HCT116 (cell line): ENCODE data around the gene MAVS. TPM values are rescaled to one million over a fixed set of nuclear protein-coding genes. Genes with fewer than 3 reads are reported as not detected.

ENCODE experiments used
- ATAC-seq: fragments of 200-7000 bp; cut with Tn5 transposase; 2 replicates; pipeline ENCODE4 v1.9.1; 2020; ENCODE audit warnings: mild to moderate bottlenecking, moderate library complexity
- BruUV-seq: library from RNA; stranded (reverse); fragments of 400-500 nt; replicated peaks from 2 replicates; lab custom pipeline; 2021; lab: Mats Ljungman, UMichigan
- CTCF ChIA-PET: fragments of 300-600 bp; sonication (Branson Sonifier 250); formaldehyde crosslinking; loops from one replicate; lab custom pipeline; 2021; ENCODE audit warnings: antibody characterized with exemption; lab: Charles Lee
- POLR2A ChIA-PET: fragments of 300-600, 350-600 bp; sonication (Branson Sonifier 250); formaldehyde crosslinking; loops from one replicate; lab custom pipeline; 2021; ENCODE audit warnings: antibody characterized with exemption; lab: Charles Lee
- RAD21 ChIA-PET, 2 experiments: fragments of 300-600 bp; sonication (Branson Sonifier 250); formaldehyde crosslinking; loops; one replicate each; lab custom pipeline; 2023; ENCODE audit warnings: low total read pairs in 2 of 2; ENCODE audit not compliant: uncharacterized antibody in 2 of 2, unreplicated experiment in 2 of 2, low non-redundant PET in 1 of 2; lab: Charles Lee
- DNase-seq: peaks from one replicate; pipeline ENCODE4 v3.0.0-alpha.2; 2010; ENCODE audit warnings: low read depth, low spot score
- H2AFZ ChIP-seq: fragments of 200-600 bp; shearing (Covaris generic), sonication (generic); 2 replicates; pipeline ENCODE4 v1.6.1; 2017; ENCODE audit warnings: low read depth, mixed run types, mixed read lengths, antibody characterized with exemption, low read length; ENCODE audit not compliant: poor library complexity, severe bottlenecking
- H3K27ac ChIP-seq: 2 replicates; pipeline ENCODE4 v1.5.1; 2012; ENCODE audit warnings: low read depth, low read length
- H3K27me3 ChIP-seq: fragments of 200-600 bp; sonication (generic); 2 replicates; pipeline ENCODE4 v1.6.1; 2016; ENCODE audit warnings: mixed run types, low read length, mixed read lengths; ENCODE audit not compliant: insufficient read depth
- H3K36me3 ChIP-seq, 2 experiments: fragments of 200-500 bp in 1 of 2; fragments of 200-600 bp in 1 of 2; sonication (Bioruptor generic) in 1 of 2; sonication (generic) in 1 of 2; 2 replicates each; pipeline versions ENCODE4 v1.5.1 to v1.6.1; 2014 to 2016; ENCODE audit warnings: low read length in 2 of 2, inconsistent platforms in 1 of 2, mixed read lengths in 1 of 2, mixed run types in 1 of 2; ENCODE audit not compliant: insufficient read depth in 2 of 2, control insufficient read depth in 1 of 2
- H3K4me1 ChIP-seq, 2 experiments: fragments of 200-600 bp in 1 of 2; sonication (generic) in 1 of 2; 2 replicates each; pipeline versions ENCODE4 v1.5.1 to v1.6.1; 2012 to 2017; ENCODE audit warnings: low read length in 2 of 2, inconsistent platforms in 1 of 2, mild to moderate bottlenecking in 1 of 2, mixed read lengths in 1 of 2, mixed run types in 1 of 2, moderate library complexity in 1 of 2; ENCODE audit not compliant: insufficient read depth in 2 of 2, control insufficient read depth in 1 of 2
- H3K4me2 ChIP-seq: fragments of 200-600 bp; sonication (generic); 2 replicates; pipeline ENCODE4 v1.6.1; 2017; ENCODE audit warnings: mixed run types, low read length, mixed read lengths
- H3K4me3 ChIP-seq, 2 experiments: fragments of 200-600 bp in 1 of 2; sonication (generic) in 1 of 2; replicated peaks in 1 of 2; 2 replicates each; pipeline ENCODE4 v1.5.1; 2011 to 2016; ENCODE audit warnings: low read length in 2 of 2, control low read depth in 1 of 2, low read depth in 1 of 2, mild to moderate bottlenecking in 1 of 2, mixed read lengths in 1 of 2, mixed run types in 1 of 2
- H3K79me2 ChIP-seq: fragments of 200-600 bp; sonication (generic); 2 replicates; pipeline ENCODE4 v1.6.1; 2017; ENCODE audit warnings: mild to moderate bottlenecking, mixed run types, low read length, moderate library complexity, mixed read lengths; ENCODE audit not compliant: insufficient read depth
- H3K9ac ChIP-seq: fragments of 200-600 bp; sonication (generic); 2 replicates; pipeline ENCODE4 v1.6.1; 2016; ENCODE audit warnings: low read length, mixed read lengths
- H3K9me2 ChIP-seq: fragments of 200-600 bp; sonication (generic), shearing (Covaris generic); 2 replicates; pipeline ENCODE4 v1.6.1; 2017; ENCODE audit warnings: mixed run types, mild to moderate bottlenecking, moderate library complexity; ENCODE audit not compliant: insufficient read depth
- H3K9me3 ChIP-seq, 2 experiments: fragments of 200-500 bp in 1 of 2; fragments of 200-600 bp in 1 of 2; sonication (Bioruptor generic) in 1 of 2; sonication (generic) in 1 of 2; 2 replicates each; pipeline ENCODE4 v1.6.1; 2014 to 2017; ENCODE audit warnings: low read length in 2 of 2, mixed read lengths in 2 of 2, inconsistent platforms in 1 of 2, low read depth in 1 of 2, mild to moderate bottlenecking in 1 of 2, mixed run types in 1 of 2, moderate library complexity in 1 of 2; ENCODE audit not compliant: control insufficient read depth in 1 of 2, insufficient read depth in 1 of 2
- H4K20me1 ChIP-seq: fragments of 200-600 bp; sonication (generic), shearing (Covaris generic); 2 replicates; pipeline ENCODE4 v1.6.1; 2017; ENCODE audit warnings: mixed run types, mild to moderate bottlenecking, moderate library complexity; ENCODE audit not compliant: insufficient read depth
- ATF3 ChIP-seq: IDR thresholded peaks from 2 replicates; pipeline ENCODE4 v1.6.1; 2012
- CBX3 ChIP-seq: IDR thresholded peaks from 2 replicates; pipeline ENCODE4 v1.6.1; 2012; ENCODE audit warnings: low read depth
- CEBPB ChIP-seq: IDR thresholded peaks from 2 replicates; pipeline ENCODE4 v1.6.1; 2012; ENCODE audit warnings: low read depth
- EZH2 ChIP-seq: fragments of 200-600 bp; sonication (generic); IDR thresholded peaks from 2 replicates; pipeline ENCODE4 v1.6.1; 2017; ENCODE audit warnings: antibody characterized with exemption, mixed run types
- EZH2phosphoT487 ChIP-seq: fragments of 200-600 bp; IDR thresholded peaks from 2 replicates; pipeline ENCODE4 v1.6.1; 2018; ENCODE audit warnings: antibody characterized with exemption, borderline replicate concordance
- JUND ChIP-seq: IDR thresholded peaks from 2 replicates; pipeline ENCODE4 v1.6.1; 2012
- MAX ChIP-seq: IDR thresholded peaks from 2 replicates; pipeline ENCODE4 v1.6.1; 2012
- POLR2A ChIP-seq: IDR thresholded peaks from 2 replicates; pipeline ENCODE4 v1.7.0; 2011; ENCODE audit warnings: borderline replicate concordance; ENCODE audit not compliant: insufficient read depth, insufficient read length; ENCODE audit errors: extremely low read depth
- POLR2AphosphoS5 ChIP-seq: IDR thresholded peaks from 2 replicates; pipeline ENCODE4 v1.6.1; 2011; ENCODE audit warnings: mild to moderate bottlenecking, low read depth, low read length, moderate library complexity
- SIN3A ChIP-seq: IDR thresholded peaks from 2 replicates; pipeline ENCODE4 v1.6.1; 2012; ENCODE audit warnings: low read depth
- SP1 ChIP-seq: IDR thresholded peaks from 2 replicates; pipeline ENCODE4 v1.6.1; 2012; ENCODE audit warnings: low read depth
- YY1 ChIP-seq: IDR thresholded peaks from 2 replicates; pipeline ENCODE4 v1.6.1; 2011; ENCODE audit warnings: low read length, low read depth, moderate library complexity, mild to moderate bottlenecking; ENCODE audit not compliant: insufficient replicate concordance; ENCODE audit errors: extremely low read depth
- ZBTB33 ChIP-seq: IDR thresholded peaks from 2 replicates; pipeline ENCODE4 v1.6.1; 2011; ENCODE audit warnings: mild to moderate bottlenecking, low read length, moderate library complexity; ENCODE audit not compliant: insufficient replicate concordance; ENCODE audit errors: extremely low read depth
- ZFX ChIP-seq: fragments of 450-650 bp; IDR thresholded peaks from 2 replicates; pipeline ENCODE4 v1.6.1; 2017
- intact Hi-C: fragments of 100-400 bp; cut with micrococcal nuclease; formaldehyde crosslinking; loops from 2 replicates; pipeline ENCODE4 v1.10.0; 2022
- total RNA-seq: library from RNA; stranded (reverse); gene quantifications from one replicate; pipeline ENCODE4 v1.2.1, GENCODE V29; 2021; ENCODE audit not compliant: unreplicated experiment

The MAVS gene
- total RNA-seq, 1 experiment from 2014 or later: 60.1 TPM

- Histone ChIP-seq H3K36me3 (peaks cover 23 to 26% of the 10 kb centered on the region in 2 experiments), H2AFZ (no peak overlapping the region)
- no TSS peak for BruUV-seq
These were observed 77.2 kb downstream of the MAVS start for GRCh38 chr20:3923818-3924217.

More at GRCh38 chr20:3923818-3924217, 77.2 kb downstream of the MAVS start:
- H4K20me1 ChIP-seq: no peaks in the 10 kb centered on the region
- ChIA-PET POLR2A (no interaction called here), CTCF (no interaction called here), RAD21 (no interaction called here)
- H3K4me3 ChIP-seq: no peak overlapping the region
- TF ChIP-seq CEBPB (no peak), POLR2A (no peak), ZBTB33 (no peak), SIN3A (no peak), EZH2phosphoT487 (no peak), JUND (no peak), SP1 (no peak), ATF3 (no peak), ZFX (no peak), YY1 (no peak), POLR2AphosphoS5 (no peak), CBX3 (no peak), MAX (no peak), EZH2 (no peak)
- no peak for ATAC-seq
- H3K27me3 ChIP-seq: no peaks in the 10 kb centered on the region
- no peak overlapping the region for H3K9ac ChIP-seq
- H3K4me2 ChIP-seq: no peak overlapping the region
- H3K4me1 ChIP-seq: no peaks in the 10 kb centered on the region
- no peak overlapping the region for H3K27ac ChIP-seq
- intact Hi-C loops: no loop called here
- H3K9me3 ChIP-seq: no peaks in the 10 kb centered on the region
- DNase-seq: no peak
- peaks cover 29% of the 10 kb centered on the region for H3K79me2 ChIP-seq
- no peaks in the 10 kb centered on the region for H3K9me2 ChIP-seq
